HT-29 (cell line): ENCODE results near the gene ZNF496. TPM values are rescaled to one million over a fixed set of nuclear protein-coding genes. Genes with fewer than 3 reads are reported as not detected.
A peak's percentile ranks its signal among the peaks of the same experiment; 100 is the strongest.

Experiments used
- DNase-seq: peaks from one replicate; pipeline ENCODE4 v3.0.0-alpha.2; 2015; ENCODE audit warnings: low spot score
- total RNA-seq: library from RNA; depleted of rRNA; stranded (reverse); fragments of >200 nt; shearing (Covaris generic); gene quantifications from 2 replicates; pipeline ENCODE4 v1.2.3, GENCODE V29; 2014

Gene ZNF496
- total RNA-seq, 1 experiment from 2014 or later, result 34.3 TPM

DNA sequence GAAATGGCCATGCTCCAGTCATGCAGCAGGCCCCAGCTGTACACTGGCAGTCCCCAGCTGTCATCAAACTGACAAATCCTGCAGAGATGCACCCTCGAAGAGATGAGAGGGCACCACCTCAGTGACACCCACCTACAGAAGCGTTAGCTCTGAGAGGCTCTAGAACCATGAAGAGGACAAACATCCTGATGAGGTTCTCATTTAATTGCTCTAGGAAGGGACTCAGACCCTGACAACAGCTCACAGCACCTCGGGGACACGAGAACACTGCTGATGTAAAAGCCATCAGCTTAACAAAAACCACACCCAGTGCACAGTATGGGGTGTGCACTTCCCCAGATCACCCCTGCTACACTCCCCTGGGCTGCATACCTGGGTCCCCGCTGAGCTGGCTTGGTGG is 3.4 kb downstream of the ZNF496 start:
- no peak for DNase-seq

GRCh38 chr1:247326411-247327130 is 5.1 kb downstream of the ZNF496 start:
- no peak for DNase-seq

DNA sequence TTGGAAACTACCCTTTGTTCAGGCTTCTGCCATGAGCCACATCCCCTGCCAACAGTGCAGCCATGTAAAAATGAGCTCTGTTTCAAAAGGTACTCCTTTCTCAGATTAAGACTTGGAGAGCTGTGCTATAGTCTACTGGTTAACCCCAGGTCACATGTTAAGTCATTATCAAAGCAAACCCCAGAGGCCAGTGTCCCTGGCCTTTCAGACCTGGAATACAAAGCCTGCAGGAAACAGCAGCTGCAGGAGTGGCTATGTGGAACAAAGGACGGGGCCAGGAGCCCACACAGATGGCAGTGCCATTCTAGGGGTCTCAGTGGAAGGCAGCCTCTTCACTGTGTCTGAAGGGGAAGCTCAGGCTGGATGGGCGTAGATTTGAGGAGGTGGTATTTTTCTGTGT is 6.7 kb downstream of the ZNF496 start:
- no peak for DNase-seq

DNA sequence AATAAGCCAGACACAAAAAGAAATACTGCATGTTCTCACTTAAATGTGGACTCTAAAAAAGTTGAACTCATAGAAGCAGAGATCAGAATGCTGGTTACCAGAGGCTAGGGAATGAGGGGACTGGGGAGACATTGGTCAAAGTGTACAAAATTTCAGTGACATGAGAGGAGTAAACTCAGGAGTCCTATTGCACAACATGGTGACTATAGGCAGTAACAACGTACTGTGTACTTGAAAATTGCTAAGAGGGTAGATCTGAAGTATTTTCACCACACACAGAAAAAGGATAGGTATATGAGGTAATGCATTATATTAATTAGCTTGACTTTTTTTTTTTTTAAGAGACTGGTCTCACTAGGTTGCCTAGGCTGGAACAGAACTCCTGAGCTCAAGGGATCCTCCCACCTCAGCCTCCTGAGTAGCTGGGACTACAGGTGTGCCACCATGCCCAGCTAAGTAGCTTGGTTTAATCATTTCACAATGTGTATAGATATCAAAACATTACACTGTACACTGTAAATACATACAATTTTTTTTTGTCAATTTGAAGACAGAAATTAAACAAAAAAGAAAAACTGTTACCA is 7.4 kb downstream of the ZNF496 start:
- no peak for DNase-seq

GRCh38 chr1:247322849-247323586 is 8.6 kb downstream of the ZNF496 start:
- no peak for DNase-seq

GRCh38 chr1:247322442-247322841 is 9.2 kb downstream of the ZNF496 start:
- no peak for DNase-seq

DNA sequence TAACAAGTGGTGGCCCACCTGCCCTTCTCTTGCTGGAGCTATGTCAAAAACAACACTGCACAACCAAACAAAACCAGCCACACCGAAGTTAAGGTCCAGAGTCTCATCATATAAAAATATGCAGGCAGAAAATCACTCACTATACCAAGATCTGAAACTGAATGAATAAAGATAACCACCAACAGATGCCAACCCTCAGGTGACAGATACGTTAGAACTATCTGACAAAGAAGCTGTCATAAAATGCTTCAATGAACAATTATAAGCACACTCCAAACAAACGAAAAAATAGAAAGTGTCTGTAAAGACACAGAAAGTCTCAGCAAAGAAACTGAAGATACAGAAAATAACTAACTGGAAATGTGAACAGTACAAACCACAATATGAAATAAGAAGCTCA is 14.0 kb downstream of the ZNF496 start:
- no peak for DNase-seq

GRCh38 chr1:247316590-247317197 is 15.0 kb downstream of the ZNF496 start:
- DNase-seq, result no peak

GRCh38 chr1:247304031-247304430 is 27.6 kb downstream of the ZNF496 start:
- no peak for DNase-seq

DNA sequence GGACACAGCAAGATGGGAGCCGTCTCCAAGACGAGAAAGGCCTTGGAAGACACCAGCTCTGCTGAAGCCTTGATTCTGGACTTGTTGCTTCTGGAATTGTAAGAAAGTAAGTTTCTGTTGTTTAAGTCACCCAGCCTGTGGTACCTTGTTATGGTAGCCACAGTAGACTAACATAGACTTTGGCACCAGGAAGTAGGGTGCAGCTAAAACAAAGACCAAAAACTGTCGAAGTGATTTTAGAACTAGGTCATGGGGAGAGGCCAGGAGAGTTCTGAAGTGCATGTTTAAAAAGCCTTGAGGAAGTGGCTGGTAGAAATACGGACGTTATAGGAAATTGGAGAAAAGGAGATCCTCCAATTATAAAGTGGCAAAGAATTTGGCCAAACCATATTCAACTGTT is 28.5 kb downstream of the ZNF496 start:
- DNase-seq, result peak; percentile 11

DNA sequence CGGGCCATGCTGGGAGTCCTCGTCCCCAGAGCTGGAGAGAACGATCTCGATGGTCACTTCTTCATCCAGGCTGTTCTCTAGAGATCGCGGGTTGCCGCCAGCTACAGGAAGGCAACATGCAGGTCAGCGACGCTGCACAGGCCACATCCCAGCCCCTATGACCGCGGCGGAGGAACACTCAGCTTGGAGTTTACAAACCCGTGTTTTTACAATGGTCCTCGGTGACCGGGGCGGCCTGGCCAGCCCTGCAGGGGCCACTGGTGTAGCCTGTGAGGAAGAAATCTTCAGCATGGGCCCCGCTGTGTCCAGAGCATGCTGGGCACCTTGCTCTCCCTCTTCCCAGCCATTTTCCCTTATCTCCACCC is 30.5 kb downstream of the ZNF496 start:
- no peak for DNase-seq

DNA sequence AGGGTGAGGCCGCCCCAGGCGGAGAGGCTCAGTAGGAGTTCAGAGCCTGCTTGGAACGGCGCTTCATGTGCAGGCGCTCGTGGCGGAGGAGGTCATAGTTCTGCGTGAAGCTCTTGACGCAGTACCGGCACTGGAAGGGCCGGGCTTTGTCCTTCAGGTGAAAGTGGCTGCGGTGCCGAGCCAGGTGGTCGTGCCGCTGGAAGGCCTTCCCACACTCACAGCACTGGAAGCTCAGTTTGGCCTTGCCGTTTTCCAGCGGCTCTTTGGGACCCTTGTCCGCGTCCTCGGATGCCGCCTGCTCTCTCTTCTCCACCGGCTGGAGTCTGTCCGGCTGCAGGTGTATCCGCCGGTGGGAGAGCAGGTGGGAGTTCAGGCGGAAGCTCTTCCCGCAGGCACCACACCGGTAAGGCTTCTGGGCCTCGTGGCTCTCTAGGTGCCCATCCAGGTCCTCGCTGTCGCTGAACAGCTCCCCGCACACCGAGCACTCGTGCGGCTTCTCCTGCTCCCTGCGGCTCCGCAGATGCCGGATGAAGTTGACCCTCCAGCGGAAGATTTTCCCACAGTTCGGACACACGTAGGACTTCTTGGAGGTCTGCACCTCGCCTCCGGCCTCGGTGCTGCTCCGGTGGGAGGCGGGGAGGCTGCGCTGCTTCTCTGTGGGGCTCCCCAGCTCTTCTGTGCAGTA is 31.0 kb downstream of the ZNF496 start:
- no peak for DNase-seq

DNA sequence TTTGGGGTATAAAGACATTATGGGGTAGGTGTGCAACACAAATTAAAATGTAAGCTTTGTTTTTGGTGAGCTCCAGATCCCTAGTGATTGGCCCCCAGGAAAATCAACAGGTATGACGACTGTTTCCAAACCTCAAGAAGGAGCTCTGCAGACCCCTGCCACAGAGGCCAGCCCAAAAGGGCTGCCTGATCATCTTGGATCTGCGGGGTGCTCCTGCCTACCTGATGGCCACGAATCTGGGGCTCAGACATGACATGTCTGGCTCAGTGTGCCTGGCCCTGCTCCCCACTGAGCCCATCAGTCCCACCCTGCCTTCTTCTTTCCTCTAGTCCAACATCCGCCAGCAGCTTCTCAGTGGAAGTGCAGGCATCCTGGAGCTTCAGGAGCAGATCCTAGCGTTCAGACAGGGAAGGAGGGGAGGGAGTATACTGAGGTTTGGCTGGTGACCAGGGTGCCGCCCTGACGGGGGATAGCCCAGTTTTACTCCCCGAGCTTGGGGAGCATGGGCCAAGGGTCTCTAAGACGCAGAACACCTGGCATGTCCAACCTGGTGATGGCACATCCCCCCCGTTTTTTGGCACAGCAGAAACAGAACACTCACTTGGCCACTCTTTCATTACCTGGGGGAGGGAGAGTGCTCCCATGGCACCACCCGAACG is 31.8 kb downstream of the ZNF496 start:
- no peak for DNase-seq

GRCh38 chr1:247298701-247299100 is 33.0 kb downstream of the ZNF496 start:
- no peak for DNase-seq

- DNase-seq, result no peak
These were observed 33.6 kb downstream of the ZNF496 start for GRCh38 chr1:247298124-247298481.

DNA sequence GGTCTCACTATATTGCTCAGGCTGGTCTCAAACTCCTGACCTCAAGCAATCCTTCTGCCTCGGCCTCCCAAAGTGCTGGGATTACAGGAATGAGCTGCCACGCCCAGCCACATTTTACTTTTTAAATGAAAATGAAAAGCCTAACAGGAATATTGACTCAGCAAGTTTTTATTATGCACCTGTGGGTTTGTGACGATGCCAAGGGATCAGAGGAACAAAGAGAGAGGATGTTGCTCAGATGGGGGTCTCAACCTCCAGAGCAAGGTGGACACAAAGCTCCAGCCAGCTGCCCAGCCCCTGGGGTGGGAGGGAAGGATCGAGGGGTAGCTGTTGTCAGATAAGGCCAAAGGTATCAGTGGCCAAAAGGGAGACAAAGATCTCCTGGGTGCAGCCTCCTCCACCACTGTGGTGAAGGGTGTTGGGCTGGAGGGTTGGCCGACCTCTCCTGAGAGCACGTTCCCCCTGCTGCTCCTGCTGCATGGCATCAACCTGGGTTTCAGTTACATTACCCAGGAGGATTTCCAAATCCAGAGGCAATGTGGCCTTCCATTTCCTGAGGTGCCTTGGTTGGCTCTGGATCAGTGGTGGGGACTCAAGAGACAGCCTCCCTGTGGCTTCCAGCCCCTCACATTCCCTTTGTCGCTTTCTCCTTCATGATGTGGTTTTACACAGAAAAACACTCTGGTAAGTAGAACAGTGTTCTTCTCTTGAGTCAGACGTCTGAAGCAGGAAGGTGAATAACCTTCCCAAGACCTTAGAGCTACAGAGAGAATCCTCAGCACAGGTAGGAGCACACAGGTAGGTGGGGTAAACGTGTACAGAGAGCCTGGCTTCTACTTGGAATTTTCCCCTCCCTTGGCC is 34.2 kb downstream of the ZNF496 start:
- DNase-seq, result no peak

DNA sequence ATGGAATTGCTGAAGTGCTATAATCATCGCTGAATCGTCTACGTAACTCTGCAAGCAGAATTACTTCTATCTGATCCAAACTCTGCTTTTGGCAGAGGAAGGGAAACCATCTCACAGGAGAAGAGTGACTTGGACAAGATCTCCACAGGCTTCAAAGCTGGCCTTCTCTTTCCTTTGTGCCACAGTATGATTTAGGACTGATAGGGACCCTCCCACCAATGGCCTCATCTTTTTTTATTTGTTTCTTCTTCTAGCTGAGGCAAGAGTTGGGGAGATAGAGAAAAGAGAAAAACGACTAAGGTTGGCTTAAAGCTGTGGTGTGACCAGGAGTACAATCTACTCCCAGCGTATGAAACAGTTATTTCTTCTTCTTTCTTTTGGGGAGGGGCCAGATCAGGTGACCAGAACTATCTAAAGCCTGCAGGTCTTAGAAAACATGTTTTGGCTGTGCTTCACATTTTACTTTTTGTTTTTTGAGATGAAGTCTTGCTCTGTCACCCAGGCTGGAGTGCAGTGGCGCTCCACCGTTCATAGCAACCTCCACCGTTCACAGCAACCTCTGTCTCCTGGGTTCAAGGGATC is 35.0 kb downstream of the ZNF496 start:
- DNase-seq, result no peak

GRCh38 chr1:247295746-247296145 is 35.9 kb downstream of the ZNF496 start:
- DNase-seq, result no peak

- no peak for DNase-seq
These were observed 36.4 kb downstream of the ZNF496 start for GRCh38 chr1:247295274-247295684.

DNA sequence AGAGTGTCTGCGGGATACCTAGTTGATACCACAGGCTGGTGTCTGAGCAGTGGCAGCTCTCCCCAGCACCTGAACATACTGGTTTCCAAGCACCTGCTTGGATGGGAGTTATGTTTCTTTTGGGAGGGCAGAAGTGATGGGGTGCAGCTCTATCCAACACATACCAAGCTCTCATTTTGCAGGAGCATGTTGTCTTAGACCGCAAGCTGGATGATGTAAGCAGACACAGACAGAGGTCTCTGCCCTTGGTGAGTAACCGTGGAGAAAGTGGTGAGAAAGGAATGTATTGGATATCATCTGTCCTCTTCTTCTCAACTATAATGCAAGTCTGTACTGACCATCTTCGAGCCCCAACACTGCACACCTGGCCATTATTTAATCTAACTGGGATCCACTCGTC is 37.4 kb downstream of the ZNF496 start:
- DNase-seq, result no peak
